Measurements from ENCODE around the gene AVL9.
"Not testable (repeated sequence)": the region's sequence is repeated elsewhere in the genome, so short reads cannot be mapped to it uniquely, and the experiment has no call there.

AVL9 gene

DNA sequence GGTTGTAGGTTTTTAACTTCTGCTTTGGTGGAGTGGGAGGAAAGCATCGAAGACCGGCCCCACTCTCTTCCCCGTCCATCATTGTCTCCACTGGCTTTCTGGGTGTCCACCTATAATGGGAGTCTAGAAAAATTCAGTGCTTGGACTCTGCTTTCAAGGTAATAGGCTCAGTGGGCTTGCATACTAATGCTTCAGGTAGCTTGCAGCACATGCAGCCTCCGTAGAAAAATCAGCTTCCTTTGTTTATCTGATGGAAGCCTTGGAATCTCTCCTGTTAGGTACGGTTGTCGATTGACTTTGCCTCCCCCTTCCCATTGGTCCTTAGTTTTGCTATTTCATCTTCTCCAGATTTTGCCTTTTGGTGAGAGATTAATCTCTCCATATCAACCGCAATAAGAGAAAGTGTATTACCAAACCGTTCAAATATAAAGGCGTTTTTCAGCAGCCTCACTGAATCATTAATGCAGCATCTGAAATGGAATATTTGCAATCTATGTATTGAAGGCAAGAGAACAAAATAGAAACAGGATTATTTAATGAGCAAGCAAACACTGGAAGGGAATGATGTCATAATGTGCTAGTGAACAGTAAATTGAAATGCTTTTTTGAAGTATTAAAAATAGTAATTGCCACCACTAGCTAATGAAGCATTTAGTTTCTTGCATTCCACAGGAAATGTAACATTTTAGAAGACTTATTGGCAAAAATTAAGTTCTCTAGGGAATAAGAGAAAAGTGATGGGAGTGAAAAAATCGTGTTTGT is 944 bp downstream of the AVL9 start:
- peak overlapping the region; percentile 67 for H3K4me3 ChIP-seq (ENCODE audit: low read length)
- TF ChIP-seq, protein P1, sequence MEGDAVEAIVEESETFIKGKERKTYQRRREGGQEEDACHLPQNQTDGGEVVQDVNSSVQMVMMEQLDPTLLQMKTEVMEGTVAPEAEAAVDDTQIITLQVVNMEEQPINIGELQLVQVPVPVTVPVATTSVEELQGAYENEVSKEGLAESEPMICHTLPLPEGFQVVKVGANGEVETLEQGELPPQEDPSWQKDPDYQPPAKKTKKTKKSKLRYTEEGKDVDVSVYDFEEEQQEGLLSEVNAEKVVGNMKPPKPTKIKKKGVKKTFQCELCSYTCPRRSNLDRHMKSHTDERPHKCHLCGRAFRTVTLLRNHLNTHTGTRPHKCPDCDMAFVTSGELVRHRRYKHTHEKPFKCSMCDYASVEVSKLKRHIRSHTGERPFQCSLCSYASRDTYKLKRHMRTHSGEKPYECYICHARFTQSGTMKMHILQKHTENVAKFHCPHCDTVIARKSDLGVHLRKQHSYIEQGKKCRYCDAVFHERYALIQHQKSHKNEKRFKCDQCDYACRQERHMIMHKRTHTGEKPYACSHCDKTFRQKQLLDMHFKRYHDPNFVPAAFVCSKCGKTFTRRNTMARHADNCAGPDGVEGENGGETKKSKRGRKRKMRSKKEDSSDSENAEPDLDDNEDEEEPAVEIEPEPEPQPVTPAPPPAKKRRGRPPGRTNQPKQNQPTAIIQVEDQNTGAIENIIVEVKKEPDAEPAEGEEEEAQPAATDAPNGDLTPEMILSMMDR (conservative IDR thresholded peaks at IDR 0.05; ENCODE audit: low read depth, low read length) = no peak
- DNase-seq (ENCODE audit: low read depth) = no peak

DNA sequence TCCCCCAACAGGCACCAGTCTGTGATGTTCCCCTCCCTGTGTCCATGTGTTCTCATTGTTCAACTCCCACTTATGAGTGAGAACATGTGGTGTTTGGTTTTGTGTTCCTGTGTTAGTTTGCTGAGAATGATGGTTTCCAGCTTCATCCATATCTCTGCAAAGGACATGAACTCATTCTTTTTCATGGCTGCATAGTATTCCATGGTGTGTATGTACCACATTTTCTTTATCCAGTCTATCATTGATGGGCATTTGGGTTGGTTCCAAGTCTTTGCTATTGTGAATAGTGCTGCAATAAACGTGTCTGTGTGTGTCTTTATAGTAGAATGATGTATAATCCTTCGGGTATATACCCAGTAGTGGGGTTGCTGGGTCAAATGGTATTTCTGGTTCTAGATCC is 4.5 kb downstream of the AVL9 start:
- not testable (repeated sequence) for DNase-seq (ENCODE audit: low read depth); H3K4me3 ChIP-seq (ENCODE audit: low read length)

DNA sequence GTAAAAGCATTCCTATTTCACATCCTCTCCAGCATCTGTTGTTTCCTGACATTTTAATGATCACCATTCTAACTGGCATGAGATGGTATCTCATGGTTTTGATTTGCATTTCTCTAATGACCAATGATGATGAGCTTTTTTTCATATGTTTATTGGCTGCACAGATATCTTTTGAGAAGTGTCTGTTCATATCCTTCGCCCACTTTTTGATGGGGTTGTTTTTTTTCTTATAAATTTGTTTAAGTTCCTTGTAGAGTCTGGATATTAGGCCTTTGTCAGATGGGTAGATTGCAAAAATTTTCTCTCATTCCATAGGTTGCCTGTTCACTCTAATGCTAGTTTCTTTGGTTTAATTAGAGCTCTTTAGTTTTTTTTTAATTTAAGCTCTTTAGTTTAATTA is 4.9 kb downstream of the AVL9 start:
- H3K4me3 ChIP-seq (ENCODE audit: low read length); DNase-seq (ENCODE audit: low read depth): not testable (repeated sequence)

DNA sequence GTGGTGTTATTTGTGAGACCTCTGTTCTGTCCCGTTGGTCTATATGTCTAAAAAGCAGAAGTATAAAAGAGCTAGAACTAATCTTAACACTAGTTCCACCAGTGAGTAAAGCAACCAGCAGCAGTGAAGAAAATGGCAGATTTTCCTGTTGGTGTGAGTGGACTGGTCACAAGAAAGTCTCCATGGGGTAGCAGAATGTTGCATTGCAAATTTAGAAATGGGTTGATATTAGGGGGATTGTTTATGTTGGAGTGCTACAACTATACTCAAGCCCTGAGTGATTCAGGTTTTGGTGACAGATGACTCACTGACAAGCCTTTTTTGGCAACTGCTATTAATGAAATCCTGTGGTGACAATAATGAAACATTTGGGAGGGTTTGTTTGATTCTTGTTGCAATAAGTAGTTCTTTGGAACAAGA is 5.6 kb downstream of the AVL9 start:
- TF ChIP-seq, protein P1 (conservative IDR thresholded peaks at IDR 0.05; ENCODE audit: low read depth, low read length) = no peak
- DNase-seq (ENCODE audit: low read depth) = no peak
- H3K4me3 ChIP-seq (ENCODE audit: low read length) = no peak overlapping the region

DNA sequence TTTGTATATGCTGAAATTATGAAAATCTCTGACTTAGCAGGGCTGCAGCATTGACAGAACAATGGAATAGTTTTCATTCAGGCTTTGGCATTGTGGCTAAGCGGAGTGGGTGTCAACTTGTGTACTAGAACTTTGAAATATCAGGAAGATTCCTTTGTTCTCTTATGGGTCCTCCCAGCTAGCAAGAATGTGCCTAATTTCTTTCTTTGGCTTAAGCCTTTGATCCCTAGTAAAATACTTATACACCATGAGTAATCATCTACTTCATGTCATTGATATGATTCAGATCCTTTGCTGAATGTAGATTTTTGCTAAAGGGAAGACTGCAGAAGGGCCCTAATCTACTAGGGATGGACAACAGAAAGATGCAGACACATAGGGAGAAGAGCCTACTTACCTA is 6.2 kb downstream of the AVL9 start:
- TF ChIP-seq, protein P1 (conservative IDR thresholded peaks at IDR 0.05; ENCODE audit: low read depth, low read length) = no peak
- no peak for DNase-seq (ENCODE audit: low read depth)

DNA sequence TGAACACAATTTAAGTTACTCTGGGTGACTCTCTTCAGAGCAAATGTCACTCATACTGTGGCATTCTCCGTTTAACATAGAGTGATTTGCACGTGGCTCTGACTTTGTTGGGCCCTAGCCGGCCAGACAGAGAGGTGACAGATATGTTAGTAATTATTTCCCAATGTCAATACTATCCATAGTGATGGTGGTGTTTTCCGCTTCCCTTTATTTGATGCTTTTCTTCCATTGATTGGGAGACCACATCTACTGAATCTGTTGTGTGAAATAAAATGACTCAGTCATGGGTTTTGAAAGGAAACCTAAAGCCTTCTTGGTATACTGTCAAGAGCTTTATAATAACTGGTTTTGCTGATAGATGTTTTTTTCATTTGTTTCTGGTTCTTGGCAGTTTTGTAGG is 7.4 kb downstream of the AVL9 start:
- DNase-seq (ENCODE audit: low read depth) = no peak
- no peak overlapping the region for H3K4me3 ChIP-seq (ENCODE audit: low read length)
- TF ChIP-seq, protein P1 (conservative IDR thresholded peaks at IDR 0.05; ENCODE audit: low read depth, low read length) = no peak

More for the DNA sequence above, 6.2 kb downstream of the AVL9 start:
- H3K4me3 ChIP-seq (ENCODE audit: low read length) = no peak overlapping the region

DNA sequence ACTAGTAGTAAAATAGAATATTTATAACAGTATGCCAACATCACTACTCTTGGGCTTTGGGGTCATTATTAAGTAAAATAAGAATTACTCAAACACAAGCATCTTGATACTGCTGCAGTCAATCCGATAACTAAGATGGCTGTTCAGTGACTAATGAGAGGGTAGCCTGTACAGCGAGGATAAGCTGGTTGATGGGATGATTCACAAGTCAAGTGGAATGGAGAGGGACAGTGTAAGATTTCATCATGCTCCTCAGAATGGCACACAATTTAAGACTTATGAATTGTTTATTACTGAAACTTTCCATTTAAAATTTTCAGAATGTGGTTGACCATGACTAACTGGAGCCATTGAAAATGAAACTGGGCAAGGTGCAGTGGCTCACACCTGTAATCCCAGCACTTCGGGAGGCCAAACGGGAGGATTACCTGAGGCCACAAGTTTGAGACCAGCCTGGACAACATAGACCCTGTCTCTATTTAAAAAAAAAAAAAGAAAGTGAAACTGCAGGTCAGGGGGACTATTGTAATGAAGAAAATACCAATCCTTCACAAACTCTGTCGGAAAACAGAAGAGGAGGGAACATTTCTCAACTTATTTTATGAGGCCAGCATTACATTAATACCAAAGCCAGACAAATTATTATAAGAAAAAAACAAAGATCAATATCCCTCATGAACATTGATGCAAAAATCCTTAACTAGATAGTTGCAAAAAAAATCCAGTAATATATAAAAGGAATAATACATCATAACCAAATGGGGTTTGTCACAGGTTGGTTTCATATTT is 11.2 kb downstream of the AVL9 start:
- peak overlapping the region; percentile 4 for H3K4me3 ChIP-seq (ENCODE audit: low read length)
- TF ChIP-seq, protein P1 (conservative IDR thresholded peaks at IDR 0.05; ENCODE audit: low read depth, low read length) = no peak
- peak; percentile 88 for DNase-seq (ENCODE audit: low read depth)

DNA sequence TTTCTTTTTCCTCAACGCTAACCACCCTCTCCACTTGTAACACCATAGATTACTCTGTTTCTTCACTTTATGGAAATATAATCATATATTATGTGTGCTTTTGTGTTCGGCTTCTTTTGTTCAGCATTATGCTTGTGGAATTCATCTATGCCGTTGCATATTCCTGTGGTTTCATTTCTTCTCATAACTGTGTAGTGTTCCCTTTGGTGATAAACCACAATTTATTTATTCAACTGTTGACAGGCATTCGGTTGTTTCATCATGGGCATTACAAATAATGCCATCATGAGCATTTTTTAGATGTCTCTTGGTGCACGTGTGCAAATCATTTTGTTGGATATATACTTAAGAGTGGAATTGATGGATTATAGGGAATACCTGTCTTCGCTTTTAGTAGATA is 12.1 kb downstream of the AVL9 start:
- H3K4me3 ChIP-seq (ENCODE audit: low read length) = no peak overlapping the region
- DNase-seq (ENCODE audit: low read depth) = no peak
- TF ChIP-seq, protein P1 (conservative IDR thresholded peaks at IDR 0.05; ENCODE audit: low read depth, low read length) = no peak

All from retinal pigment epithelial cell (primary cell).